LNCAP (cell line): ENCODE measurements around the gene OR52K1.

ENCODE experiments used
- TF ChIP-seq, protein P1 (sequence below): fragments of 450-650 bp; IDR thresholded peaks from 2 replicates; pipeline ENCODE4 v1.5.1; 2017; ENCODE audit warnings: mild to moderate bottlenecking

The OR52K1 gene

DNA sequence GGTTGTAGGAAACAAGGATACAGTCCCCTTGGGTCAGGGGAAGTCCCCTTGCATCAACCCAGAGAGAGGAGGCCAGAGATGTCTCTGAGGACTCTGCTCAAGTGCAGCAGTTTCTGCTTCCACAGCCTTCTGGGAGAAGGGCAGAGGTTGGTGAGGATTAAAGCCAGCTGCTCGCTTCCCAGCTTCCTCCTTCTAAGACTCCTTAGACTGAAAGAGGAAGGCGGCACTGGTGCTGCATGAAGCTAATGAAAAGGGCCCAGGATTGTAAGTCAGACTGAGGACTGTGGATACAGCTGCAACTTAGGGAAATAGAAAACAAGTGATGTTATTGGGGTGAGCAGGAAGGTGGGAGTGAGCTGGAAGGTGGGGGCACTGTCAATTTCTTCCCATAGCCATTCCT is at the start of gene OR52K1:
Gene OR52K1 (plus strand): TSS at position 202 of the 400 bp plus-strand sequence. CDS start 6,255 bp downstream, outside the sequence.
- TF ChIP-seq, protein P1, sequence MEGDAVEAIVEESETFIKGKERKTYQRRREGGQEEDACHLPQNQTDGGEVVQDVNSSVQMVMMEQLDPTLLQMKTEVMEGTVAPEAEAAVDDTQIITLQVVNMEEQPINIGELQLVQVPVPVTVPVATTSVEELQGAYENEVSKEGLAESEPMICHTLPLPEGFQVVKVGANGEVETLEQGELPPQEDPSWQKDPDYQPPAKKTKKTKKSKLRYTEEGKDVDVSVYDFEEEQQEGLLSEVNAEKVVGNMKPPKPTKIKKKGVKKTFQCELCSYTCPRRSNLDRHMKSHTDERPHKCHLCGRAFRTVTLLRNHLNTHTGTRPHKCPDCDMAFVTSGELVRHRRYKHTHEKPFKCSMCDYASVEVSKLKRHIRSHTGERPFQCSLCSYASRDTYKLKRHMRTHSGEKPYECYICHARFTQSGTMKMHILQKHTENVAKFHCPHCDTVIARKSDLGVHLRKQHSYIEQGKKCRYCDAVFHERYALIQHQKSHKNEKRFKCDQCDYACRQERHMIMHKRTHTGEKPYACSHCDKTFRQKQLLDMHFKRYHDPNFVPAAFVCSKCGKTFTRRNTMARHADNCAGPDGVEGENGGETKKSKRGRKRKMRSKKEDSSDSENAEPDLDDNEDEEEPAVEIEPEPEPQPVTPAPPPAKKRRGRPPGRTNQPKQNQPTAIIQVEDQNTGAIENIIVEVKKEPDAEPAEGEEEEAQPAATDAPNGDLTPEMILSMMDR: no peak

DNA sequence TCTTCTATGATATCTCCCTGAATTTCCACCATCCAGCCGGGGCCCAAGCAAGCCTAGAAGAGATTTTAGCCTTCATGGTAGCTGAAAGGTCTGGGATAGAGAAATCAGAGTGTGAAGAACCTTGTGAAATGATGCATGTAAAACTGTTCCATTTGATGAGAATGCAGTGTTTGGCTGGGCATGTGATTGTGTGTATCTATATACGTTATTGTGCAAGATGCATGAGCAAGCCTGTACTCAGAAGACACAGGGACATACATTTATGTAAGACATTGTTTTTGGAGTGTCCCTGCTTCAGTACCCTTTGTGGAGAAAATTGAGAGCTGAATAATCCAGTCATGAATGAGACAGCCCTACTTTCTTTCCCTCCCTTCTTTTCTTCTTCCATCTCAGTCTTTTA is 48.6 kb upstream of the OR52K1 start:
- TF ChIP-seq, protein P1: no peak

DNA sequence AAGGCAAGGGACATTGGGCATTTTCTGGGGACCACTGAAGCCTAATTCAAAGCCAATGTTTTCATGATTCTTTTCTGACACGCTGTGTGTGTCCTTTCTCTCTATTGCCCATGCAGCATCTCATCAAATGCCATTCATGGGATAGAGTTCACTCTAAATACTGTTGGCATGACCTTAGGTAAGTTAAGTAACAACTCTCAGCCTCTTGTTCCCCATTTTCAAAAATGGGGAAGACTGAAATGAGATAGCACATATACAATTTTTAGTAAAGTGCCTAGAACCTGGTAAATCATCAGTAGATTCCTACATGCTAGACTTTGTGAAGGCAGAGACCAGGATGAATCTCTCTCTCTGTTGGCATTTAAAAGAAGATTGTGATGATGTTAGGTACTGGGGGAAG is 46.0 kb upstream of the OR52K1 start:
- TF ChIP-seq, protein P1: no peak

DNA sequence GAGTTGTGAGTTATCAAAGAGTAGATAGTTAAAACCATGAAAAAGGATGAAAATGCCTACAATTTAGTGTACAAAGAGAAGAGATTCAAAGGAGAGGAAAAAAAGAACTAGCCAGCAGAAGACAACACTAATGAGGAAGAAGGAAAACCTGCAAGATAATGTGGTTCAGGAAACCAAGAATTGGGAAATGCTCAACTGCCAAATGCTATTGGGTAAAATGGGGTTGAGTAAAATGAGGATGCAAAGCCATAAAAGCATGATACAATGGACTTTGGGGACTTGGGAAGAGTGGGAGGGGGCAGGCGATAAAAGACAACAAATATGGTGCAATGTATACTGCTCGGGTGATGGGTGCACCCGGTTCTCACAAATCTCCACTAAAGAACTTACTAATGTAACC is 40.9 kb upstream of the OR52K1 start:
- TF ChIP-seq, protein P1: no peak

DNA sequence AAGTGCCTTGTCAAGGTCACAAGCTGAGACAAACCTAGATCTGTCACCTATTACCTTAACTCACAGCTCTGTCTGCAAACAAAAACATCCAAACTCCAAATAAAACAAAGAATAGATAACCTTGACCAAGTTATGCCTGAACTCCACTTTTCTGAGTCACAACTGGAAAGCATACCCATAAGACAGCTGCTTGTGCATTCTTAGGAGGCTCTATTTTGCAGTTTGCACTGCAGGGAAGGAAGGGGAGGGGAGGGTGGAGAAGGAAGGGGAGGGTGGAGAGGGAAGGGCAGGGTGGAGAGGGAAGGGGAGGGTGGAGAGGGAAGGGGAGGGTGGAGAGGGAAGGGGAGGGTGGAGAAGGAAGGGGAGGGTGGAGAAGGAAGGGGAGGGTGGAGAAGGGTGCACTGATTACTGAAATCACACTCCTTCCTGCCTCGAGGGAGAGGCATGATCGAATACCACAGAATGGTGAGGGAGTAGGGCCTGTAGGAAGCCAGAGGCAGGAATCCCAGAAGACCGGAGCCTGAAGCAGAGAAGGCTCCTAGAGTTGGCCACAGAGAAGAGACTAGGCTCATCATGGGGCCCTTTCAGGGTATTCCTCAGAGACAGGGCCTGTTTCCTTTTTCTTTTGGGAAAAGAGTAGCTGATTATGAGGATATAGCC is 39.1 kb upstream of the OR52K1 start:
- TF ChIP-seq, protein P1: no peak

DNA sequence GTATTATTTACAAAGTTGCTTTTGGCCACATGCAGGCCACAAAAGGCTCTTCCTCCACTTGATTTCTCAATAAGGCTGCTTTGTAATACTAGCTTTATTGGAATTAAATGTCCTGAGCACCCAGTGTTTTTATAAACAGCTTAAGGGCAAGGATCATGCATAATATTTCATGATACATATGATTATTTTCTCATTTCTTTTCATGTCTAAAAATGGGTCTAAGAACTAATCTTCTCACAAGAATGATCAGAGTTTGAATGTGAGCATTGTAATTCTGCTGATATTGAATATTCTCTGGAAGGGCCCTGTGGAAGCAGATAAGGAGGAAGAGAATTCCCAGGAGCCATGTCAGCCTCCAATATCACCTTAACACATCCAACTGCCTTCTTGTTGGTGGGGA is 33.5 kb upstream of the OR52K1 start, which contains the start of gene OR52K2:
Gene OR52K2 (plus strand): TSS at position 301 of the 400 bp plus-strand sequence. CDS start 45 bp downstream, at position 346.
- TF ChIP-seq, protein P1: no peak

DNA sequence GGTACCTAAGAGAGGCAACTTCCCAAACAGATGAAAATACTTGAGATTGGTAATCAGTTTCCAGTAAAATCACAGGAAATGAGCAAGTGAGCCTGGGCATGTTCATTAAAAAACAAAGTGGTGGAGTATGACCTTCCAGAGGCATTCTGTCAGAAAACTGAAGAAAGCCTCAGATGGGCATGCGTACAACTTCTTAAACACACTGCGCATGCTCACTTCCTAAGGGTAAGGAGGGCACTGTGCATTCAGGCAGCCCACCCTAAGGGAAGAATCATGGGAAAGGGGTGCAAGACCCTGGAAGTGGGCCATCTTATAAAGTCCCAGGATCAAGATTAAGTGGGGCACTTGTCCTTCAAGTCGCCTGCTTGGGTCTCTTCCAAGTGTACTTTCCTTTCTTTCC is 29.3 kb upstream of the OR52K1 start:
- TF ChIP-seq, protein P1: no peak

DNA sequence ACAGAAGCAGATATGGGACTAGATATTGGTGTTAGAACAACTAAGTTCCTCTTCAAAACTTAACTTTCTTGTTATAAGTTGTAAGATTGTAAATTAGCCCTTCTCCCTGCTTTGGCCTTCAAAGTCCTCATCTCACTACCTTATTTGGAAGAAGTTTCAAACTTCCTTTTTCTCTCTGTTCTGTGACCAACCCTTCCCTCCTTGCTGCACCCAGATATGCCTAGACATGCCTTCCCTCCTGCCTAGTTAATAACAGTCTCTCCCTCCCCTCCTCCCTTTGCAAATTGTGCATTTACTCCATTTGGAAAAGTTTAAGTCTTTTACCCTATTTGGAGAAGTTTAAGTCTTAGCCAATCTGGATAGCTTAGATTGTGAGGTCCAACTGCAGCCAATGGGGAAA is 28.4 kb upstream of the OR52K1 start:
- TF ChIP-seq, protein P1: no peak
